Breast epithelium (tissue), 4 donors: ENCODE measurements around the gene LATS1. TPM values are rescaled to one million over a fixed set of nuclear protein-coding genes. Genes with fewer than 3 reads are reported as not detected.

Experiments used
- DNase-seq, 2 donors: peaks; one replicate each; pipeline ENCODE4 v3.0.0-alpha.2; 2019; ENCODE audit warnings: low spot score in 2 of 2
- H3K27ac ChIP-seq, 2 donors: fragments of 200-600 bp; sonication (generic) in 1 of 2; one replicate each; pipeline ENCODE4 v1.5.1; 2016 to 2019; ENCODE audit warnings: mild to moderate bottlenecking in 1 of 2
- H3K27me3 ChIP-seq, 2 donors: fragments of 200-600 bp; sonication (generic) in 1 of 2; one replicate each; pipeline versions ENCODE4 v1.5.1 to v1.6.0; 2017 to 2019; ENCODE audit warnings: control low read depth in 1 of 2, mild to moderate bottlenecking in 1 of 2
- H3K36me3 ChIP-seq: fragments of 200-600 bp; one replicate; pipeline ENCODE4 v1.5.1; 2019
- H3K4me1 ChIP-seq, 2 donors: fragments of 200-600 bp; sonication (generic); one replicate each; pipeline ENCODE4 v1.5.1; 2016 to 2019; ENCODE audit warnings: control low read depth in 1 of 2
- H3K4me3 ChIP-seq, 3 donors: fragments of 200-600 bp; sonication (generic); 1 replicate in 2 of 3; 2 replicates in 1 of 3; pipeline ENCODE4 v1.5.1; 2016 to 2019; ENCODE audit warnings: mild to moderate bottlenecking in 3 of 3, moderate library complexity in 2 of 3
- H3K9me3 ChIP-seq, 2 donors: fragments of 200-600 bp; sonication (generic) in 1 of 2; one replicate each; pipeline ENCODE4 v1.5.1; 2016 to 2019; ENCODE audit warnings: control low read depth in 1 of 2
- POLR2A ChIP-seq: fragments of 450-650 bp; IDR thresholded peaks from one replicate; pipeline ENCODE4 v1.6.1; 2016; ENCODE audit warnings: antibody characterized with exemption, mild to moderate bottlenecking, moderate library complexity
- POLR2AphosphoS5 ChIP-seq, 3 donors: sonication (generic); formaldehyde crosslinking; IDR thresholded peaks; one replicate each; pipeline ENCODE4 v1.6.1; 2017; ENCODE audit warnings: antibody characterized with exemption in 3 of 3
- intact Hi-C: fragments of 100-400 bp; cut with DNase I; formaldehyde crosslinking; loops from one replicate; pipeline ENCODE4 v1.15.1; 2023; ENCODE audit warnings: low total_unique reads
- total RNA-seq, 3 donors: library from RNA; depleted of rRNA; stranded (reverse); fragments of >200 nt; gene quantifications; one replicate each; pipeline ENCODE4 v1.1.0, GENCODE V29; 2016
- TF ChIP-seq, protein P1 (sequence below), 3 donors: fragments of 450-650 bp; IDR thresholded peaks; one replicate each; pipeline ENCODE4 v1.5.1; 2016 to 2017; ENCODE audit warnings: antibody characterized with exemption in 3 of 3, mild to moderate bottlenecking in 3 of 3, moderate library complexity in 3 of 3

The LATS1 gene
- total RNA-seq, 3 donors from 2014 or later, result 24.3 to 36.4 (median 30.2) TPM

- DNase-seq, result no peak
- TF ChIP-seq, protein P1, sequence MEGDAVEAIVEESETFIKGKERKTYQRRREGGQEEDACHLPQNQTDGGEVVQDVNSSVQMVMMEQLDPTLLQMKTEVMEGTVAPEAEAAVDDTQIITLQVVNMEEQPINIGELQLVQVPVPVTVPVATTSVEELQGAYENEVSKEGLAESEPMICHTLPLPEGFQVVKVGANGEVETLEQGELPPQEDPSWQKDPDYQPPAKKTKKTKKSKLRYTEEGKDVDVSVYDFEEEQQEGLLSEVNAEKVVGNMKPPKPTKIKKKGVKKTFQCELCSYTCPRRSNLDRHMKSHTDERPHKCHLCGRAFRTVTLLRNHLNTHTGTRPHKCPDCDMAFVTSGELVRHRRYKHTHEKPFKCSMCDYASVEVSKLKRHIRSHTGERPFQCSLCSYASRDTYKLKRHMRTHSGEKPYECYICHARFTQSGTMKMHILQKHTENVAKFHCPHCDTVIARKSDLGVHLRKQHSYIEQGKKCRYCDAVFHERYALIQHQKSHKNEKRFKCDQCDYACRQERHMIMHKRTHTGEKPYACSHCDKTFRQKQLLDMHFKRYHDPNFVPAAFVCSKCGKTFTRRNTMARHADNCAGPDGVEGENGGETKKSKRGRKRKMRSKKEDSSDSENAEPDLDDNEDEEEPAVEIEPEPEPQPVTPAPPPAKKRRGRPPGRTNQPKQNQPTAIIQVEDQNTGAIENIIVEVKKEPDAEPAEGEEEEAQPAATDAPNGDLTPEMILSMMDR (IDR thresholded peaks at IDR 0.05), result no peak
- no peak for TF ChIP-seq POLR2A
- TF ChIP-seq POLR2AphosphoS5 (IDR thresholded peaks at IDR 0.05), result no peak
- no peaks in the 10 kb centered on the region for H3K9me3 ChIP-seq
- no peak overlapping the region for H3K4me3 ChIP-seq
- intact Hi-C loops, result no loop called here
- H3K27ac ChIP-seq, result no peak overlapping the region
- no peaks in the 10 kb centered on the region for H3K36me3 ChIP-seq
- H3K4me1 ChIP-seq, result no peaks in the 10 kb centered on the region
- H3K27me3 ChIP-seq, result no peaks in the 10 kb centered on the region
Measured at GRCh38 chr6:149699150-149699549, 18.8 kb downstream of the LATS1 start.

GRCh38 chr6:149698175-149698574 lies 19.7 kb downstream of the LATS1 start:
- Histone ChIP-seq H3K4me1 (no peaks in the 10 kb centered on the region), H3K4me3 (no peak overlapping the region), H3K27ac (no peak overlapping the region), H3K27me3 (no peaks in the 10 kb centered on the region), H3K36me3 (no peaks in the 10 kb centered on the region), H3K9me3 (no peaks in the 10 kb centered on the region)
- no peak for DNase-seq
- intact Hi-C loops, result no loop called here
- TF ChIP-seq, protein P1 (IDR thresholded peaks at IDR 0.05), result no peak
- TF ChIP-seq POLR2A (no peak), POLR2AphosphoS5 (IDR thresholded peaks at IDR 0.05) (no peak)

DNA sequence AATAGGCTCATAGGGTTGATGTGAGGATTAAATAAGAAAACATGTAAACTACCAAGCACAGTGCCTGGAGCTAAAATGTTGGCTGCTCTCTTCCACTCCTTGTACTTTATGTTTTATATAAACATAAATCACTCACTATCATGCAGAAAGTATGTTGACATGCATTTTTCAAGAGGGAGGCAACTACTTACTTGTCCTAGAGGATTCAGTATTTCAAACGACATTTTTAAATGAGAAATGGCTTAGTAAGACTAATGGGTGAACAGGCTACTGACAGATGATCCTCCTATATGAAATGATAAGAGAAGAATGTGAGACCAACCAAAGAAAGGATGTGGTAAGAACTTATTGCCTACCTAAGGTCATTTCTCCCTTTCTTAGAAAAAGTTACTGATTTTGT lies 21.0 kb downstream of the LATS1 start:
- TF ChIP-seq, protein P1 (IDR thresholded peaks at IDR 0.05), result no peak
- TF ChIP-seq POLR2A, result no peak
- TF ChIP-seq POLR2AphosphoS5 (IDR thresholded peaks at IDR 0.05), result no peak
- no peaks in the 10 kb centered on the region for H3K4me1 ChIP-seq
- H3K4me3 ChIP-seq, result no peak overlapping the region
- H3K36me3 ChIP-seq, result no peaks in the 10 kb centered on the region
- DNase-seq, result no peak
- H3K27me3 ChIP-seq, result no peaks in the 10 kb centered on the region
- no peak overlapping the region for H3K27ac ChIP-seq
- H3K9me3 ChIP-seq, result no peaks in the 10 kb centered on the region
- intact Hi-C loops, result no loop called here

- no peaks in the 10 kb centered on the region for H3K36me3 ChIP-seq
- H3K9me3 ChIP-seq, result no peaks in the 10 kb centered on the region
- TF ChIP-seq POLR2AphosphoS5 (IDR thresholded peaks at IDR 0.05) (no peak), POLR2A (no peak)
- TF ChIP-seq, protein P1 (IDR thresholded peaks at IDR 0.05), result no peak
- intact Hi-C loops, result no loop called here
- no peaks in the 10 kb centered on the region for H3K4me1 ChIP-seq
- DNase-seq, result no peak
- H3K27me3 ChIP-seq, result no peaks in the 10 kb centered on the region
- H3K27ac ChIP-seq, result no peak overlapping the region
- H3K4me3 ChIP-seq, result no peak overlapping the region
Measured at GRCh38 chr6:149694921-149695320, 23.0 kb downstream of the LATS1 start.

- H3K4me1 ChIP-seq, result no peaks in the 10 kb centered on the region
- no peak overlapping the region for H3K4me3 ChIP-seq
- intact Hi-C loops, result no loop called here
- DNase-seq, result no peak
- H3K27ac ChIP-seq, result no peak overlapping the region
- no peaks in the 10 kb centered on the region for H3K36me3 ChIP-seq
- no peaks in the 10 kb centered on the region for H3K9me3 ChIP-seq
- TF ChIP-seq, protein P1 (IDR thresholded peaks at IDR 0.05), result no peak
- no peak for TF ChIP-seq POLR2AphosphoS5 (IDR thresholded peaks at IDR 0.05)
- no peak for TF ChIP-seq POLR2A
- no peaks in the 10 kb centered on the region for H3K27me3 ChIP-seq
Measured at GRCh38 chr6:149691201-149691600, 26.7 kb downstream of the LATS1 start.
